Stimulated activated CD8-positive, alpha-beta memory T cell treated with anti-CD3 and anti-CD28 coated beads, Interleukin-15, amount 100 ng/mL, for 48 hours (primary cell): ENCODE results near the gene ACAP1.

Experiments
- DNase-seq, 2 donors: peaks; one replicate each; pipeline ENCODE4 v3.0.0-alpha.2; 2020; ENCODE audit warnings: low read depth in 2 of 2

ACAP1 gene

GRCh38 chr17:7336240-7337175 lies at the start of gene ACAP1:
ACAP1 (plus strand) TSS chr17:7336529; CDS start chr17:7336735, 206 bp downstream.
- peak; percentile 80 to 81 for DNase-seq

GRCh38 chr17:7289256-7290032 lies 46.9 kb upstream of the ACAP1 start:
- DNase-seq, result no peak

- DNase-seq, result no peak
Measured at GRCh38 chr17:7290166-7290565, 46.2 kb upstream of the ACAP1 start.

GRCh38 chr17:7290685-7291084 lies 45.6 kb upstream of the ACAP1 start:
- DNase-seq, result no peak

DNA sequence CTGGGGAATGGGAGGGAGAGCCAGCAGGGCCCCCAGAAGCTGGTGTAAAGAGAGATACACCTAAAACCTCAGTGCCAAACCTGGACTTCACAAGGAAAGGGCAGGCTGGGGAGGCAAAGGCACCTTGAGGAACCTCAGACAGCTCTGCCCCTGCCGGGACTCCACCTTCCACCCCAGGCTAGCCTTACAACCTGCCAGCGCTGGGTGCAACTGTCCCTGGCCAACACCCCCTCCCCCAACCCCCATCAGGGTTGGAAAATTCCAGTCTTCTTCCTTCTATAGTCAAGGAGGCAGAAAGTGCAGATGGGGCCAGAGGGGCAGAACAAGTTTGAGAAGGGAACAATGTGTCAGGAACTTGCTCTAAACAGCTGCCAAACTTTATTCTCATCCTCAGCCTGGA lies 44.1 kb upstream of the ACAP1 start:
- DNase-seq, result no peak

GRCh38 chr17:7292729-7293128 lies 43.6 kb upstream of the ACAP1 start:
- DNase-seq, result no peak

- no peak for DNase-seq
Measured at GRCh38 chr17:7293159-7293558, 43.2 kb upstream of the ACAP1 start.

GRCh38 chr17:7293816-7294613 lies 42.3 kb upstream of the ACAP1 start:
- DNase-seq, result no peak

DNA sequence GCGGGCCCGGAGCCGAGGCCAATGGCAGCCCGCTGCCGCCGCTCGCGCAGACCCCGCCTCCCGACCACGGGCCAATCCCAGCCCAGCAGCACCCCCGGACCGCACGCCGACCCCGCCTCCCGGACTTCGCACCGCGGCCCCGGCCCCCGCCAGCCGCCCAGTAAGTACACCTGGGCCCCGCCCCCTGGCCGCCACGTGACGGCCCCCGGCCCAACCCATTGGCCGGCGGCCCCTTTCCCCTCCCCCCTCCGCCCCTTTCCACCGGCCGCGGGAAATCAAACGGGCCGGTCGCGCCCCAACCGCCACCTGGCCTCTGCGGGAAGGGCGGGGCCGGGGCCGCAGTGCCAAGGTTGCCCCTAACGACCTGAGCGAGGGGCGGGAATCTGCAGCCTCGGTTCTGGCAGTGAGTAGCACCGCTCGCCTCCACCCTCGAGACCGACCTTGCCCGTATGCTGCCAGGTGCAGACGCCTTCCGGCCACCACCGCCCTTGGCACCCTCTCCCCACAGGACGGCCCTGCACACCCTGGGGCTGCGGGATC lies 41.6 kb upstream of the ACAP1 start, which contains the start of gene YBX2:
Gene YBX2 (minus strand): TSS at position 26 of the 540 bp plus-strand sequence. CDS start 139 bp downstream, outside the sequence.
- peak; percentile 70 to 81 for DNase-seq

DNA sequence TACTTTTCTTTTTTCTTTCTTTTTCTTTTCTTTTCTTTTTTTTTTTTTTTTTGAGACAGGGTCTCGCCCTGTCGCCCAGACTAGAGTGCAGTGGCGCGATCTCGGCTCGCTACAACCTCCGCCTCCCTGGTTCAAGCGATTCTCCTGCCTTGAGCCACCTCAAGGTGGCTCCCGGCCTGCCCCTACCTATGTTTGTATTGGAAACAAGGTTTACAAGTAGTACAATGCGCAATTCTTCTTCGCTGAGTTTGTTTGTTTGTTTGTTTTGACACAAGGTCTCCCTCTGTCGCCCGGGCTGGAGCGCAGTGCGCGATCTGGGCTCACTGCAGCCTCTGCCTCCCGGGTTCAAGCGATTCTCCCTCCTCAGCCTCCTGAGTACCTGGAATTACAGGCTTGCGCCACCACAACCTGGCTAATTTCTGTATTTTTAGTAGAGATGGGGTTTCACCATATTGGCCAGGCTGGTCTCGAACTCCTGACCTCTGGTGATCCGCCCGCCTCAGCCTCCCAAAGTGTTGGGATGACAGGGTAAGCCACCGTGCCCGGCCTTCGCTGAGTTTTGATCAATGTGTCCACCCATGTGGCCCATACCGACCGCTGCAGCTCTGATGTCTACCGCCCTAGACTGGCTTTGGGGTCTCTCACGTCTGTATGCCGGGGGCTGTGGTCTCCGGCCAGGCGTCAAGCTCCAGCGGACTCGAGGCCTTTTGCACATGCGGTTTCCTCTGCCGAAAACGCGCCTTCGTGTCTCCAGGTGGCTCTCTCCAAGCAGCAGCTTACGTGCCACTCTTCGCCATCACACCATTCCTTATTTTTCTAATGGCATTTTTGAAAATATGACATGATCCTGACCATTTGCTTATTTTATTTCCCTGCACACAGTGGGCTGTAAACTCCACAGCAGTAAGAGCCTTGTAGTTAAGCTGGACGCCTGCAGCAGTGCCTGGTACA lies 40.8 kb upstream of the ACAP1 start:
- no peak for DNase-seq

- DNase-seq, result peak; percentile 60 to 61
Measured at GRCh38 chr17:7296189-7296861, 40.0 kb upstream of the ACAP1 start.

DNA sequence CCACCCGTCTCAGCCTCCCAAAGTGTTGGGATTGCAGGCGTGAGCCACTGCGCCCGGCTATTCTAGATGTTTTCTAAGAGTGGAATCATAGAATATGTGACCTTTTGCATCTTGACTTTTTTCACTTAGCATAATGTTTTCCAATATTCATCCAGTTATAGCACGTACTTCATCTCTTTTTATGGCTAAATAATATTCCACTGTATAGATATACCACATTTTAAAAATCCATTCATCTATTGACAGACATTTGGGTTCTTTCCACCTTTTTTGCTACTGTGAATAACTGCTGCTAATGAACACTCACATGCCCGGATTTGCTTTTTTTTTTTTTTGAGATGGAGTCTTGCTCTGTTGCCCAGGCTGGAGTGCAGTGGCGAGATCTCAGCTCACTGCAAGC lies 32.1 kb upstream of the ACAP1 start:
- no peak for DNase-seq

- peak; percentile 100 for DNase-seq
Measured at GRCh38 chr17:7306911-7307685, 29.2 kb upstream of the ACAP1 start, which contains the start of gene EIF5A. EIF5A (plus strand) TSS chr17:7307628; CDS start chr17:7309636, 2,008 bp downstream.

DNA sequence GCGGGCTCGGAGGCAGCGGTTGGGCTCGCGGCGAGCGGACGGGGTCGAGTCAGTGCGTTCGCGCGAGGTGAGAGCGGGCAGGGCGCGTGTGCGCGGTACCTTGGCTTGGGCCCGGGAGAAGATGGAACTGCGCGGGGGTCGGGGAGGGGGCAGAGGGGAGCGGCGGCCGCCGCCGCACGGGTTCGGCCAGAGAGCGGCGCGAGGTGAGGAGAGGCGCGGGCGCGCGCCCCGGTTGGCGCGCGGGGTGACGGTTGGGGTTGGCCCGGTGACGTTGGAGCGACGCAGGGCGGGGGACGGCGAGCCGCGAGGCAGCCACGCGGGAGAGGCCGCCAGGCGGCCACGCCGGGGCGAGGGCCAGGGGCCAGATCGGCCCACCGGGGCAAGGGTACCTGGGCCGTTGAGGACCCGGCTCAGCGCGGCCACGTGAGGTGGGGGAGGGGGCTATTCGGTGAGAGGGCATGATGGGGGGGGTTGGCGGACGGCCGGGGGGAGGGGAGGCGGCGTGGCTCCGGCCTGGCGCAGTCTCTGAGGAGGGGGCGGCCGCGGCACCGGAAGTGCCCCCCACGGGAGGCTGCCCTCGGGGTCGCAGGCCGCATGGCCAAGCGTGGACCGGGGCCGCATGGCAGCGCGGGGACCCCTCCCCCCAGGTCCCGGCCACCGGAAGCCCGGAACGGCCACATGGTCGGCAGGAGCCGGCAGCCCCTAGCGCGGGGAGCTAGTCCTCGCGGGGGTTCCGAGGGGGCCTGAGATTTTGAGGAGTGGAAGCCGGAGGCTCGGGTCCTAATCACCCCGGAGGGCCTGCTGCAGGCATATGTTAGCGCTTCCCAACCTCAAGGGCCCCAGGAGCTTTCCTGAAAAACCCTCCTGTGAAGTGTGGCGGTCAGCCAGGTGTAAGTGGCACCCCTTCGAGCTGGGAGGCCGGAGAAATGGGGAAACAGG lies 28.4 kb upstream of the ACAP1 start:
- DNase-seq, result no peak

GRCh38 chr17:7308625-7309433 lies 27.5 kb upstream of the ACAP1 start:
- DNase-seq, result peak; percentile 74

DNA sequence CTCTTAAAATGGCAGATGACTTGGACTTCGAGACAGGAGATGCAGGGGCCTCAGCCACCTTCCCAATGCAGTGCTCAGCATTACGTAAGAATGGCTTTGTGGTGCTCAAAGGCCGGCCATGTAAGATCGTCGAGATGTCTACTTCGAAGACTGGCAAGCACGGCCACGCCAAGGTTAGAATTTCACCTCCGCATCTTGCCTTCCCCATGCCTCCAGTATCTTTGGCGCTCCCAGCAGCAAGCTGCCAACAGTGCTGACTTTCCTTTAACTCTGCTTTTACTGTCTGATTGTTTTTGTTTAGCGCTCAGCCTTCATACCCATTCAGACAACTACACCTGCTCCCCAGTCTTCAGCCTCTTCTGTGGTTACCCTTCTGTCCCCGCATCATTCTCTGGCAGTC lies 26.7 kb upstream of the ACAP1 start:
- DNase-seq, result no peak
